NCI-H2107 treated with DMSO at 0.1 percent for 48 hours (cell line): Measurements from ENCODE around the gene C1QA.

Experiments used
- DNase-seq: peaks from one replicate; lab custom pipeline; 2025; ENCODE audit not compliant: unreplicated experiment; lab: John Stamatoyannopoulos, UW

Gene C1QA, protein sequence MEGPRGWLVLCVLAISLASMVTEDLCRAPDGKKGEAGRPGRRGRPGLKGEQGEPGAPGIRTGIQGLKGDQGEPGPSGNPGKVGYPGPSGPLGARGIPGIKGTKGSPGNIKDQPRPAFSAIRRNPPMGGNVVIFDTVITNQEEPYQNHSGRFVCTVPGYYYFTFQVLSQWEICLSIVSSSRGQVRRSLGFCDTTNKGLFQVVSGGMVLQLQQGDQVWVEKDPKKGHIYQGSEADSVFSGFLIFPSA

DNA sequence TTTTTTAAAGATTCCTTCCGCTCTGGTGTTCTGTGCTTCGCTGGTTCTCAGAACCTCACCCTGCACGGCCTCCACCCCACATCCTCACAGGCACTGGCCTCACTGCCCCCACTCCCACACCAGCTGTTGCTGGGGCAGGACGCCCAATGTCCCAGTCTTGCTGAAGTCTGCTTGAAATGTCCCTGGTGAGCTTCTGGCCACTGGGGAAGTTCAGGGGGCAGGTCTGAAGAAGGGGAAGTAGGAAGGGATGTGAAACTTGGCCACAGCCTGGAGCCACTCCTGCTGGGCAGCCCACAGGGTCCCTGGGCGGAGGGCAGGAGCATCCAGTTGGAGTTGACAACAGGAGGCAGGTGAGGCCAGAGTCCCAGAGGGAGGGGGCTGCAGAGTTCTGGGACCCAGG is at the start of gene C1QA:
TSS of gene C1QA (plus strand) at position 276 of the 400 bp plus-strand sequence. CDS start 989 bp downstream, outside the sequence.
- no peak for DNase-seq

DNA sequence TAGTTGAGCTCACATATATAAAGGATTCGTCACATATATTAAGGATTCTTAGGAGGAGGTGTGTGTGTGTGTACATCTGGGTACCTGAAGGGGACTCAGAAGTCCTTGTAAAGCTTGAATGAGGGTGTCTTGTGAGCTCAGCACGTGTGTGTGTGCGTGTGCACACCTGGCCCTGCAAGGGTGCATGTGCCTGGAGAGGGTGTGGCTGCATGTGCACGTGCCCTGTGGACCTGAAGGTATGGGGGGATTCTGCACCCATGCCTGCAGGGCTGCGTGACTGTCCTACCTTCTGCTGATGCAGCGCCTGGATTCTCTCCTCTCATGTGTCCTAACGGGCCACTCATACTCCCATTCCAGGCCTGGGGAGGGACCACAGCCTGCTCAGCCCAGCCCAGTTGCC is 49.2 kb upstream of the C1QA start:
- DNase-seq = no peak

DNA sequence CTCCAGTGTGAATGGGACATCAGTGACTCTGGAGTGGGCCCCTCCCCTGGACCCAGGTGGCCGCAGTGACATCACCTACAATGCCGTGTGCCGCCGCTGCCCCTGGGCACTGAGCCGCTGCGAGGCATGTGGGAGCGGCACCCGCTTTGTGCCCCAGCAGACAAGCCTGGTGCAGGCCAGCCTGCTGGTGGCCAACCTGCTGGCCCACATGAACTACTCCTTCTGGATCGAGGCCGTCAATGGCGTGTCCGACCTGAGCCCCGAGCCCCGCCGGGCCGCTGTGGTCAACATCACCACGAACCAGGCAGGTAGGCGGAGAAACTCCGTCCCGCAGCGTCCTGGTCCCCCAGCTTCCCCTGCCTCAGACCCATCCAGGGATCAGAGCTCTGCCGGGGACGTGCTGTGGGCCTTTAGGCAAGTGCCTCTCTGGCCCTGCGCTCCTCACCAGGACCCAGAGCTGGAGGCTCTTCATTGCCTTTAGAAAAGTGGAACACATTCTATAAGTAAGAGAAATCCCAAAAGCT is 47.5 kb upstream of the C1QA start:
- DNase-seq = no peak

DNA sequence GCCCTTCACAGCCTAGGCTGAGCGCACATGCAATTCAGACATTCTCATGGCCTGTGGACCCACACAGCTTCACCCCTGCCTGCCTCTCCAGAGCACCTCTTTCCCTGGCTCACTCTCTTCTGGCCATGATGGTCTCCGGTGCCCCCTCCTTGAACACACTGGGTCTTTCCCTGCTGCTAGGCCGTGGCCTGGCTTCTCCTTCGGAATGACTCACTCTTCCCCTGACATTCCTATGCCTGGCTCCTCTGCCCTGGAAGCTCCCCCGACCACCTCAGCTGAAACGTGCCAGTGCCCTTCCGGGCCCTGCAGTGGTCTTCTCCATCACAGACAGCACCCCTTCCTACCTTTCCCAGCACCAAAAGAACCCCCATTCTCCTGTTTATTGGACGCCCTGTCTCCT is 44.9 kb upstream of the C1QA start:
- no peak for DNase-seq

DNA sequence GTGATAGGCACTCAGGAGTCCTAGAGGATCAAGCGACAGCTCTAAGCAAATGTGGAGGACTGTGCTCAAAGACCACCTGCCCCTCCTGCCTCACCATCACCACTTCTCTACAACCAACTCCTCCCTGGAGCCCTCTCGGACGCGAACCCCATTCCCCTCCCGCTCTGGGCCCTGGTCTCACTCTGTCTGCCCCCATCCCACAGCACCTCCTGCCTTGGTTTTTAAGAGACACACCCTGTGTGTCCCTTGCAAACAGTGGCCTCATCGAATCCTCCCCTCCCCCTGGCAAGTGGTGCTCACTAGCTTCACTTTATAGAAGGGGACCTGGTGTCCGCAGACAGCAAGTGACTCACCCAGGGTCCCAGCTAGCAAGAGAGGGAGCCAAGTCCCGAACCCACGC is 44.4 kb upstream of the C1QA start:
- DNase-seq = no peak

DNA sequence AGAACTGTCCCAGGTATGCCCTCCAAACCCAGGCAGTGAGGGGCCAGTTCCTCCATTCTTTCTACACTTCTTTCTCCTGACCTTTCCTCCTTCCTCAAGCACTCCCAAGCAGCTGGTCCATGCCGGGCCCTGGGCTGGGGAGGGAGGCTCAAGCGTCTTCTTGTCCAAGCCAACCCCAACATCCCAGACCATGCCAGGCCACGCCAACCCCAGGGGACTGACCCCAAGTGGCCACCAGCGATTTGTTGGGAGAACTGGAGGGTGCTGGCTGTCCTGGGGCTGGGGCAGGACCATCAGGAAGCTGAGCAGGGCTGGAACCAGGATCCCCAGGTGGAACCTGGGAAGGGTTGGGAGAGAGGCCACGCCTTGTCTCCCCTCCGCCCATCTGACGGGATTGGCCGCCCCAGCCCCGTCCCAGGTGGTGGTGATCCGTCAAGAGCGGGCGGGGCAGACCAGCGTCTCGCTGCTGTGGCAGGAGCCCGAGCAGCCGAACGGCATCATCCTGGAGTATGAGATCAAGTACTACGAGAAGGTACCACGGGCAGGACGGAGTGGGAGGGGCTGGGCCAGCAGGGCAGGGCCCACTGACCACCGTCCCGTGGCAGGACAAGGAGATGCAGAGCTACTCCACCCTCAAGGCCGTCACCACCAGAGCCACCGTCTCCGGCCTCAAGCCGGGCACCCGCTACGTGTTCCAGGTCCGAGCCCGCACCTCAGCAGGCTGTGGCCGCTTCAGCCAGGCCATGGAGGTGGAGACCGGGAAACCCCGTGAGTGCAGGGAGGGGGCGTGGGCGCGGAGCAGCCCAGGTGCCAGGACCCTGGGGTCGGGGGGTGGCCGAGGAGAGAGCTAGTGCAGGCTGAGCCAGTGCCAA is 43.3 kb upstream of the C1QA start:
- DNase-seq = no peak

DNA sequence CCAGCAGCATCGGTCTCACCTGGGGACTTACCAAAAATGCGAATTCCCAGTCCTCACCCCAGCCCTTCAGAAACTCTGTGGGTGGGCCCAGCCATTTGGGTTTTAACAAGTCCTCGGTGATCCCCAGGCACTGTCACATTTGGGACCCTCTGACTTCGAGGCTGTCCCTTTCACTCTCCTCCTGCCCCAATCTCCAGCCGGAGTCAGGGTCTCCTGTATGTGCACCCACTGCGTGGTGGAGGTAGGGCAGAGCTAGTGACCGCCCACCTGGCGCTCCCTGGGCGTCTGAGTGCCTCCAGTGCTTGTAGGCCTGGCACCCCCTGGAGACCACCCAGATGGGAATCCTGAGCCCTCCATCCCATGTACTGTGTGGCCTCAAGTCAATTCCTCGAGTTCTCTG is 42.0 kb upstream of the C1QA start:
- DNase-seq = no peak

DNA sequence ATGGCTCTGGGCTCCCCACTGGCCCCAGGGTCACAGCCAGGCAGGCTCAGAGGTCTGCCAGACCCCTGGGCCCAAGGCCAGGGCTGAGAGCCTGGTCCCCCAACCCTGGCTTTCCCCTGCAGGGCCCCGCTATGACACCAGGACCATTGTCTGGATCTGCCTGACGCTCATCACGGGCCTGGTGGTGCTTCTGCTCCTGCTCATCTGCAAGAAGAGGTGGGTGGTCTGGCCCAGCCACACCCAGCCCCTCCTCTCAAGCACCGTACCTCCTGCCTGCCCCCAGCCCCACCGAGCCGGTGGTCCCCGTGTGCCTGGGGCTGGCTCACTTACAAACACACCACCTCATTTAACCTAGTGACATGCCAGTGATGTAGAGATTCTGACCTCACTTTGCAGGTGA is 41.3 kb upstream of the C1QA start:
- DNase-seq = no peak

DNA sequence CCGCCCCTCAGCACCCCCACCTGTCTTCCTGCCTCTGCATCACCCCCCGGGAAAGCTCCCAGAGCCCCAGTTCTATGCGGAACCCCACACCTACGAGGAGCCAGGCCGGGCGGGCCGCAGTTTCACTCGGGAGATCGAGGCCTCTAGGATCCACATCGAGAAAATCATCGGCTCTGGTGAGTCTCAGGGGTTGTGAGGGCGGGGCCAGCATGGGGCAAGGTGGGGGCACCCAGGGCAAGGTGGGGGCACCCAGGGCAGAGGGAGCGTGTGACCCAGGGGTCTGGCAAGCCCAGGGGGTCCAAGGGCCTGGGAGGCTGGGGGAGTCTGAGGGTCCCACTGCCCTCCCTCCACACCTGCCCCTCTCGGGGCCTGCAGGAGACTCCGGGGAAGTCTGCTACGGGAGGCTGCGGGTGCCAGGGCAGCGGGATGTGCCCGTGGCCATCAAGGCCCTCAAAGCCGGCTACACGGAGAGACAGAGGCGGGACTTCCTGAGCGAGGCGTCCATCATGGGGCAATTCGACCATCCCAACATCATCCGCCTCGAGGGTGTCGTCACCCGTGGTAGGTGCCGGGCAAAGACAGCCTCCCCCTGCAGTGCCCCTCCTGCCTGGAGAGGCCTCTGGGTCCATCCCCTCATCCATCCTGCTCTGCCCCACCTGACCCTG is 39.0 kb upstream of the C1QA start:
- no peak for DNase-seq

DNA sequence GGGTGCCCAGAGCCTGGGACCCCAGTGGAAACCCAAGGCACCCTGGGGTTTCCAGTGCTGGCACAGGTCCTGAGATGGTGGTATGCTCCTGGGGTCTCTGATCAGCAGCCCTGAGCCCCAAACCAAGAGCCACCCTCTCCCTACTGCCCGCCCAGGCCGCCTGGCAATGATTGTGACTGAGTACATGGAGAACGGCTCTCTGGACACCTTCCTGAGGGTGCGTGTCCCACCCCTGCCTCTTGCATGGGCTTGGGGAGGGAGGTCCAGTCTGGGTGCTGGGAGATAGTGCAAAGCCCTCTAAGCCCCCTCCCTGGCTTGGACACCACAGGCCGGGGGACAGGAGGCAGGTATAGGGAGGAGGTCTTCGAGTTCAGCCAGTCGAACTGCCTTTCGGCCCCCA is 38.4 kb upstream of the C1QA start:
- no peak for DNase-seq

DNA sequence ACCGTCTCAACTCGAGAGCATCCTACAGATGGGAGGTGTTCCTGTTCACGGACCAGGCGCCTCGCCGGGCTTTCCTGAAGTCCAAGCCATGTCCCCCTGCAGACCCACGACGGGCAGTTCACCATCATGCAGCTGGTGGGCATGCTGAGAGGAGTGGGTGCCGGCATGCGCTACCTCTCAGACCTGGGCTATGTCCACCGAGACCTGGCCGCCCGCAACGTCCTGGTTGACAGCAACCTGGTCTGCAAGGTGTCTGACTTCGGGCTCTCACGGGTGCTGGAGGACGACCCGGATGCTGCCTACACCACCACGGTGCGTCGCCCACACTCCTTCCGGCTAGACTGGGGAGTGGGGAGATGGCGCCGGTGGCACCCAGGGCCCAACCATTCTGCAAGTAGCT is 37.7 kb upstream of the C1QA start:
- no peak for DNase-seq

DNA sequence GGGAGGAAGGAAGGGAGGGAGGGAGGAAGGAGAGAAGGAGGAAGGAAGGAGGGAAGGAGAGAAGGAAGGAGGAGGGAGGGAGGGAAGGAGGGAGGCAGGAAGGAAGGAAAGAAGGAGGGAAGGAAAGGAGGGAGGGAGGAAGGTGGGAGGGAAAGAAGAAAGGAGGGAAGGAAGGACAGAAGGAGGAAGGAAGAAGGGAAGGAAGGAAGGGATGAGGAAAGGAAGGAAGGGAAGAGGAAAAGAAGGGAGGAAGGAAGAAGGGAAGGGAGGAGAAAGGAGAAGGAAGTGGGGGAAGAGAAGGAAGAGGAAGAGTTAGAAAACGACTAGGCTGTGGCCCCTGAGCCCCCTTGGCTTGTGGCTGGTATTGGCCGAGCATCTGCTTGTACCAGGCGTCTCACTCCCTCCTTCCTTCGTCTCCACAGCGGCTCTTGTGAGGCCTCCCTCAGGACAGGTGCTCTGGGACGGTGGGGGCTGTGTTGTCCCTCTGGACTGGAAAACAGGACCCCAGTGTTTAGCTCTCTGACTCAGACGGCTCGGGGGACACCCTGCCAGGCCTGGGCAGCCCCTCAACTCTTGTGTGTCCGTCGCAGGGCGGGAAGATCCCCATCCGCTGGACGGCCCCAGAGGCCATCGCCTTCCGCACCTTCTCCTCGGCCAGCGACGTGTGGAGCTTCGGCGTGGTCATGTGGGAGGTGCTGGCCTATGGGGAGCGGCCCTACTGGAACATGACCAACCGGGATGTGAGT is 36.2 kb upstream of the C1QA start:
- DNase-seq = no peak

DNA sequence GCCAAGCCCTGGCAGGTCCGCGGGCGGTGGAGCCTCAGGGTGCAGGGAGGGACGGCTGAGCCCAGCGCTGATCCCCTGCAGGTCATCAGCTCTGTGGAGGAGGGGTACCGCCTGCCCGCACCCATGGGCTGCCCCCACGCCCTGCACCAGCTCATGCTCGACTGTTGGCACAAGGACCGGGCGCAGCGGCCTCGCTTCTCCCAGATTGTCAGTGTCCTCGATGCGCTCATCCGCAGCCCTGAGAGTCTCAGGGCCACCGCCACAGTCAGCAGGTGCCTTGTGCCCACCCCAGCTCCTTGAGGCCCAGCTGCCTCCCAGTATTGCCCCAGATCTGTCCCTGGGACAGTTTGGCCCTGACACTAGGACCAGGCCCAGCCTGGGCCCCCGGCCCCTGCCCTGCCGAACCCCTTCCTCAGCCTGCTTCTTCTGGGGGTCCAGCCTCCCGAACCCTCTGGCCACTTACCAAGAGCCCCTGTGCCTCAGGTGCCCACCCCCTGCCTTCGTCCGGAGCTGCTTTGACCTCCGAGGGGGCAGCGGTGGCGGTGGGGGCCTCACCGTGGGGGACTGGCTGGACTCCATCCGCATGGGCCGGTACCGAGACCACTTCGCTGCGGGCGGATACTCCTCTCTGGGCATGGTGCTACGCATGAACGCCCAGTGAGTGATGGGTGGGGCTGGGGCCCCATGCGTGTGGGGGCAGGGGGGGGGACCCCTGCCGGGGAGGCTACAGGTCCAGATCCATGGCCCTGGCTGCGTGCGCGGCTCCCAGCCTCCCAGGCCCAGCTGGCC is 35.4 kb upstream of the C1QA start:
- DNase-seq = no peak

DNA sequence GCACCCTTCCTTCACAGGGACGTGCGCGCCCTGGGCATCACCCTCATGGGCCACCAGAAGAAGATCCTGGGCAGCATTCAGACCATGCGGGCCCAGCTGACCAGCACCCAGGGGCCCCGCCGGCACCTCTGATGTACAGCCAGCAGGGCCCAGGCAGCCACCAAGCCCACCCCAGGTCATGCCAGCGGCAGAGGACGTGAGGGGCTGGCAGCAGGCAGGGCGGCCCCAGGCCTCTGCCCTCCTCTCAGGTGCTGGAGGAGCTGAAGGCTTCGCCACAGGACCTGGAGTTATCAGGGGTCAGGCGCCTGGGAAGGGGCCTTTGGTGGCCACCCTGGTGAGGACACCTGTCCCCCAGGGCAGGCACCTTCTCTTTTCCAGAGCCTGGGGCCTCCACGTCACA is 34.8 kb upstream of the C1QA start:
- DNase-seq = no peak

DNA sequence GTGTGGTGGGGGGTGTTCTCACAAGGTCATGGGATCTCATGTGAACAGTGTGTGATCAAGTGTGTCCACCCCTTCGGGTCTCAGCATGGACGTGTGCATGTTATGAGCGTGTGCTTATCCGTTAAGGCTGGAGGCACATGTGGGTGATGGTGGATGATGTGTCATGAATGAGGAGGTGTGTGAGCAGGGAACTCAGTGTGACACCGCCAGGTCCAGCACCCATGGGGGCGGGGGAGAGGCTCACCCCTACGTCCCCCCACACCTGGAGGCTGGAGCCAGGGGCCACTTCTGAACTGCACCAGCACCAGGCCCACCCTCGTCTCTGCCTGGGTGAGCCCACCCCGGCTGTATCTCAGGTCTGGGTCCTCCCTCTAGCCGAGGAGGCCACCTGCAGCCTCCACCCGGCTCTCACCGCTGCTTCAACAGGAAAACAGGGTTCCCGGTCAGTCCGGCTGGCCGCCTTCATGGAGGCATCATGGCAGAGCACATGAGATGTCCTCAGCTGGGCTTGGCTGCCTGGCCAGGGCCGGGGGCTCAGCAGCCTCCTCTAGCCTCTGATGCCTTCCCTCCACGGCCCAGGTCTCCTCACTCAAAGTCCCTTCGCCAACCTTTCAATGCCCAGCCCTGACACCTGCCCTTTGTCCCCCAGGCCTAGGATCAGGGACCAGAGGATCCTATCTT is 34.2 kb upstream of the C1QA start:
- DNase-seq = no peak

DNA sequence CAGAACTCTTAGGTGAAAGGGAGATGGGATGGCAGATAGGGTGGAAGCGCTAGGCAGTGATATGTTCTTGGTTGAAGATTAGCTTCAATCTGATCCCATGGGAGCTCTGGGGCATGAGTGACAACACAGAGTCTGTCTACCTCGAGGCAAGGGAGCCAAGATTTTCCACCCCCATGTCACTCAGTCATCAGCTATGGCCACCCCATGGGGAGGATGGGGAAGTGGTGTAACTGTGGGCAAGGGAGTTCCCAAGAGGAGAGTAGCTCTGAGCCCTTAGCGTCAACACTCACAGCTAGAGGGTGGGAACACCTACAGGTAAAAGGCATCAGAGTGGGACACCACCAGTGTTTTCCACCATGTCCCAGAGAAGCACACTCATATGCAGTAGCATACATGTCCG is 30.3 kb upstream of the C1QA start:
- no peak for DNase-seq

DNA sequence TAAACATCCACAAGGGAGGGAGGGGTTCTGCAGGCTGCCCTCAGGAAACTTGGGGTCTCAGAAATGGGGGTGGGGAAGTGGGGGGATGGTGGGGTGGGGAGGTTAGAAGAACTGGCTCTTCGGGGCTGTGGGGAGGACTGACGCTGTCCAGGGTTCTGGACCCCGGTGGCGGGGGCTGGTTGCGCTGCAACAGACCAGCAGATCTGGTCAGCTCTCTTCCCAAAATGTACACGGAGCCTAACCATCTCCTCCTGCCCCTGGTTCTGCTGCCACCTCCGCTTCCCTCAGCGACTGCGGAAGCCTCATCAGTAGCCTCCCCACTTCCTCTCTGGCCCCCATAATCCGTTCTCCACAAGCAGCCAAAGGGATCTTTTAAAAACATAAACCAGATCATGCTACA is 29.3 kb upstream of the C1QA start:
- no peak for DNase-seq

DNA sequence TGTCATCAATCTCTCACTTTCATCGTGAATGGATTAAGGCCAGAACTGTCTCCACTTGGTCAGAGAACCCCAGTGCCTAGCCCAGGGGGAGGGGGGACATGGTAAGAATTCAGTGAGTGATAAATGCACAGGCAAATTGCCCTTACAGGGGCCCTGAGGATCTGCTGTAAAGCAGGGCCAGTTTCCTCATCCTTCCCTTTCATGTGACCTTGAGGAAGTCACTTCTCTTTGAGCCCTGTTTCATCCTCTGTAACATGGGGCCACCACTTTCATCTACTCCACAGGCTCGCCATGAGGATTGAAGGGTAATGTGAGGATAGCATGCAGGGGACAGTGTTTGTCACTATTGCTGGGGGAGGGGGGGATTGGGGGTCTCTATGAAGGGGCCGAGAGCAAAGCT is 28.1 kb upstream of the C1QA start:
- no peak for DNase-seq

DNA sequence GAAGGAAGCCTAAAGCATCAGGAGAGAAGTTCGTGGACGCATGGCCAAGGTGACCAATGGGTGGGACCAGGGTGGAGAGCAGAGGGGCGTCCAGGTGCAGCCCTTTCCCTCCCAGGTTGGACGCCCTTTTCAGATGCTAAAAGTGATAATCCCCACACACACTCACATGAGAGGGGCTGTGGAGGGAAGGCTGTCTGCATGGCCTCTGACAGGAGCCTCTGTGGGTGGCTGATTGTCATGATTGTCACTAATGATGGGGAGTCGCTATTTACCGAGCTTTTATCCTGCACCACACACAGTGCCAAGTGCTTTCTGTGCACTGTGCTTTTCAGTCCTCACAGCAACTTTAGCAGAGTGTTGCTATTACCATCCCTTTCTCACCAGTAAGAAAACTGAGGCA is 27.1 kb upstream of the C1QA start:
- no peak for DNase-seq

DNA sequence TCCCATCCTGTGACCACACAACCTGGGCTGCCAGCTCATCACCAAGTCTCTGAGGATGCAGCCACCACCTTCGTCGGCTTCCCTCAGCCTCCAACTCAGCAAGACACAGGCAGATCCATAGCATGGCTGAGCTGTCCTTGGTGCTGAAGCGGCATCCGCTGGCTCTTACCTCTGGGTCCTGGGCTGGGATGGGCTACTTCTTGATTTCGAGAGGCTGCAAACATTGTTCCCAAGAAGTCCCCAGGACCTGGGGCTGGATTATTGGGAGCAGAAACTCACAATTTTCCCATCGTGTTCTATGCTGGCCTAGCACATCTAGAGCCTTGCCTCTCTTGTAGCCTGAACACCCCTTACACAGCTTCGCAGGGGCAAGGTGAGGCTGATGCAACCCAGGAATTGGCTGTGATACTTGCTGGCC is 24.9 kb upstream of the C1QA start:
- DNase-seq = no peak
